HEK293 (cell line): ENCODE results near the gene RPTN.

ENCODE experiments used
- CTCF ChIA-PET: fragments of 350-600 bp; formaldehyde crosslinking; extraction: SDS; loops from one replicate; lab custom pipeline; 2021; ENCODE audit warnings: antibody characterized with exemption; lab: Yijun Ruan, JAX
- POLR2A ChIA-PET: fragments of 300-600 bp; formaldehyde crosslinking; extraction: SDS; loops from one replicate; lab custom pipeline; 2020; ENCODE audit warnings: antibody characterized with exemption, inconsistent platforms; lab: Yijun Ruan, JAX
- H3K27ac ChIP-seq: fragments of 200-500 bp; sonication (Bioruptor generic); 2 replicates; pipeline ENCODE4 v1.5.1; 2014; ENCODE audit warnings: low read depth, low read length, control low read depth, inconsistent platforms; ENCODE audit errors: extremely low read depth
- H3K36me3 ChIP-seq, 2 experiments: fragments of 200-500 bp in 1 of 2; sonication (Bioruptor generic) in 1 of 2; 1 replicate in 1 of 2; 2 replicates in 1 of 2; pipeline ENCODE4 v1.5.1; 2014 to 2017; ENCODE audit warnings: inconsistent platforms in 2 of 2, low read length in 2 of 2; ENCODE audit not compliant: control insufficient read depth in 2 of 2, insufficient read depth in 1 of 2
- H3K4me1 ChIP-seq: fragments of 200-500 bp; sonication (Bioruptor generic); 2 replicates; pipeline ENCODE4 v1.5.1; 2014; ENCODE audit warnings: mild to moderate bottlenecking, low read length, inconsistent platforms; ENCODE audit not compliant: control insufficient read depth, insufficient read depth
- H3K4me3 ChIP-seq: 2 replicates; pipeline ENCODE4 v1.5.1; 2011; ENCODE audit warnings: low read depth, mild to moderate bottlenecking, control low read depth, low read length, moderate library complexity
- H3K9me3 ChIP-seq: fragments of 200-500 bp; sonication (Bioruptor generic); 2 replicates; pipeline ENCODE4 v1.5.1; 2014; ENCODE audit warnings: low read depth, low read length, inconsistent platforms; ENCODE audit not compliant: control insufficient read depth, insufficient read depth
- GLIS2 ChIP-seq: fragments of 450-650 bp; formaldehyde crosslinking; IDR thresholded peaks from 2 replicates; pipeline ENCODE4 v1.5.1; 2016; ENCODE audit warnings: missing biosample characterization, missing genetic modification characterization
- ZBTB48 ChIP-seq: fragments of 450-650 bp; formaldehyde crosslinking; IDR thresholded peaks from 2 replicates; pipeline ENCODE4 v1.5.1; 2016; ENCODE audit warnings: missing biosample characterization, missing genetic modification characterization
- ZNF16 ChIP-seq: fragments of 450-650 bp; formaldehyde crosslinking; IDR thresholded peaks from 2 replicates; pipeline ENCODE4 v1.5.1; 2016; ENCODE audit warnings: low read depth, missing biosample characterization, missing genetic modification characterization
- ZNF530 ChIP-seq: fragments of 450-650 bp; formaldehyde crosslinking; IDR thresholded peaks from 2 replicates; pipeline ENCODE4 v1.5.1; 2016; ENCODE audit warnings: low read depth, missing biosample characterization, missing genetic modification characterization
- ZNF558 ChIP-seq: fragments of 450-650 bp; formaldehyde crosslinking; IDR thresholded peaks from 2 replicates; pipeline ENCODE4 v1.5.1; 2016; ENCODE audit warnings: missing biosample characterization, missing genetic modification characterization
- ZNF600 ChIP-seq: fragments of 450-650 bp; formaldehyde crosslinking; IDR thresholded peaks from 2 replicates; pipeline ENCODE4 v1.5.1; 2016; ENCODE audit warnings: missing biosample characterization, missing genetic modification characterization
- ZNF701 ChIP-seq: fragments of 450-650 bp; formaldehyde crosslinking; IDR thresholded peaks from 2 replicates; pipeline ENCODE4 v1.5.1; 2016; ENCODE audit warnings: missing biosample characterization, missing genetic modification characterization
- TF ChIP-seq, protein P1 (sequence below): fragments of 450-650 bp; formaldehyde crosslinking; IDR thresholded peaks from 2 replicates; pipeline ENCODE4 v1.5.1; 2016; ENCODE audit warnings: missing biosample characterization, missing genetic modification characterization

Gene RPTN

DNA sequence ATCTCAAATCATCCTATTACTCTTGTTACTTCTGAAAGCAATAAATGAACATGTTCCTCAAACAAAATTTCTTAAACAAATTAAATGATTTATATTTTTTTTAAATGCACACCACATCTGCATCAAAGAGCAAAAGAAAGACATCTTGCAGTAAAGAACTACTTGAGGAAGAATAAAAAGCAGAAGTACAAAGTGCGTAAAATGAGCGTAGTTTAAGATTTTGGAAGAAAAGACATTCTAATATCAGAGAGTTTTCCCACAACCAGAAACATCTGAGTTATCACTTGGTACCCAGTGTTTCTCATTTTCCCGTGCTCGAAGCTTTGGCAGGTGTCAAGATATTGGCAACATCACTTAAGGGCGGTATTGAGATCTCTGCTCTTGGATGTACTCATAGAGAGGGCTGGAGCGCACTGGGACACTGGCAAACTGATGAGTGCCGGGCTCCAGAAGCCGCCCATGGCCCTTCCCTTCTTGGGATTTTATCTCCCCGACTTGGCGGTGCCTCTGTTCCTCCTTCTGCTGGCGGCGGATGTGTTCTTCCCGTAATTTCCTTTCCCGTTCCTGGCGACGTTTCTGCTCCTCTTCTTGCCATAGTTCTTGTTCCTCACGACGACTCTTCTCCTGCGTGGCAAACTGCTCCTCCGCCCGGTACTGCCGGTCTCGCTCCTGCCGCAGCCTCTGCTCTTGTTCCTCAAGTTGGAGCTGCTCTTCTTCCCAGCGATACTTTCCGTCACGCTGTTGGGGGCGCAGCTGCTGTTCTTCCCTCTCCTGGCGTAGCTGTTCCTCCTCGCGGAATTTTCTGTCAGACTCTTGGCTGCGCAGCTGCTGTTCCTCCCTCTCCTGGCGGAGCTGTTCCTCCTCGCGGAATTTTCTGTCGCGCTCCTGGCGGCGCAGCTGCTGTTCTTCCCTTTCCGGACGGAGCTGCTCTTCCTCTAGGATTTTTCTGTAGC, 51.7 kb downstream of the RPTN start (continued):
- TF ChIP-seq GLIS2 (tag by site-specific recombination), result no peak
- peak; percentile 35; the same call in 1 of the 2 replicates for TF ChIP-seq ZNF16 (tag by site-specific recombination)
- TF ChIP-seq ZBTB48 (tag by site-specific recombination), result peak; percentile 29; the same call in 1 of the 2 replicates
- TF ChIP-seq, protein P1, sequence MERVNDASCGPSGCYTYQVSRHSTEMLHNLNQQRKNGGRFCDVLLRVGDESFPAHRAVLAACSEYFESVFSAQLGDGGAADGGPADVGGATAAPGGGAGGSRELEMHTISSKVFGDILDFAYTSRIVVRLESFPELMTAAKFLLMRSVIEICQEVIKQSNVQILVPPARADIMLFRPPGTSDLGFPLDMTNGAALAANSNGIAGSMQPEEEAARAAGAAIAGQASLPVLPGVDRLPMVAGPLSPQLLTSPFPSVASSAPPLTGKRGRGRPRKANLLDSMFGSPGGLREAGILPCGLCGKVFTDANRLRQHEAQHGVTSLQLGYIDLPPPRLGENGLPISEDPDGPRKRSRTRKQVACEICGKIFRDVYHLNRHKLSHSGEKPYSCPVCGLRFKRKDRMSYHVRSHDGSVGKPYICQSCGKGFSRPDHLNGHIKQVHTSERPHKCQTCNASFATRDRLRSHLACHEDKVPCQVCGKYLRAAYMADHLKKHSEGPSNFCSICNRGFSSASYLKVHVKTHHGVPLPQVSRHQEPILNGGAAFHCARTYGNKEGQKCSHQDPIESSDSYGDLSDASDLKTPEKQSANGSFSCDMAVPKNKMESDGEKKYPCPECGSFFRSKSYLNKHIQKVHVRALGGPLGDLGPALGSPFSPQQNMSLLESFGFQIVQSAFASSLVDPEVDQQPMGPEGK (tag by site-specific recombination), result peak; percentile 25; the same call in 1 of the 2 replicates
- peak; percentile 64; the same call in 1 of the 2 replicates for TF ChIP-seq ZNF600

- CTCF ChIA-PET, result interaction anchor here (0.6 to 2.6 kb wide), 7 partner anchors 45 to 354 kb away, joined by 3 to 12 read pairs (median 3); no protein-coding TSS in a partner anchor
- Histone ChIP-seq H3K27ac (no peak overlapping the region), H3K4me1 (peaks cover 4% of the 10 kb centered on the region; the same call in 1 of the 2 replicates), H3K4me3 (no peak overlapping the region), H3K9me3 (no peaks in the 10 kb centered on the region), H3K36me3 (no peaks in the 10 kb centered on the region)
- TF ChIP-seq ZNF530 (tag by site-specific recombination) (no peak), ZNF558 (no peak), ZNF701 (tag by site-specific recombination) (no peak)
- POLR2A ChIA-PET, result interaction anchor here (0.8 kb wide), 1 partner anchor 68 kb away, joined by 3 read pairs; the partner anchor contains the start of gene S100A11
Observed at GRCh38 chr1:152104854-152105253, 54.2 kb downstream of the RPTN start.
